Measurements from ENCODE around the gene TAS1R2.

The TAS1R2 gene

DNA sequence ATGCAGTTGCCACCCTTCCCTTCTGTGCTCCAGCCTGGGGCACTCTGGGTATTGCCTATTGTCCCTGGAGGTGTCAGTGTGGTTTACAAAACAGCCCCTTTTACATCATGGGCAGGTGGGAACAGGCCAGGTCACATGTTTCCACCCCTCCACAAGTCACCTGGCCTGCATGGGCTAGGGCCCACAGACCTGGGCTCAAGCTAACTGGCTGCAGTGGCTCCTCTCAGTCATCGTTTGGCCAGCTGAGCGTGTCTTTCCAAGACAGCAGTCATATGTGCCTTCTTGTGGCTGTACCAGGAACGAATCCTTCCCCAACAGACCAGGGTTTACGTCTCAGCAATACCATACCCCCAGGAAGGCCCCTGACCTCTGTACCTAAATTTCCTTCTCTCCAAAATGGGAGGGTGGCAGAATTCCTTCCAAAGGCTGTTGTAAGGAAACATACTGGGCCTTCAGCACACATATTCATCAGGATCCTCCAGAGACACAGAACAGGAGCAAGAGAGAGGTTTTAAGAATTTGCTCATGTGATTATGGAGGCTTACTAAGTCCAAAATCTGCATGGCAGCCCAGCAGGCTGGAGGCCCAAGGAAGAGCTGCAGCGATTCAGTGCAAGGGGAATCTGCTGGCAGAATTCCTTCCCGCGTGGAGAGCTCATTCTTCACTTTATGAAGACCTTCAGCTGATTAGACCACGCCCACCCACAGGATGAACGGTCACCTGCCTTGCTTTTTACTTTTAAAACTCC, 10.6 kb upstream of the TAS1R2 start:
- TF ChIP-seq GLIS3 (CRISPR knock-in tag; IDR thresholded peaks at IDR 0.05) (no peak), ZFP3 (CRISPR knock-in tag; IDR thresholded peaks at IDR 0.05) (no peak), BACH2 (CRISPR knock-in tag; IDR thresholded peaks at IDR 0.05; ENCODE audit: borderline replicate concordance) (no peak), OSR1 (CRISPR knock-in tag; IDR thresholded peaks at IDR 0.05) (no peak), TOX (CRISPR knock-in tag; IDR thresholded peaks at IDR 0.05; ENCODE audit: borderline replicate concordance) (no peak), ZNF8 (CRISPR knock-in tag; IDR thresholded peaks at IDR 0.05) (no peak), TCF4 (CRISPR knock-in tag; IDR thresholded peaks at IDR 0.05; ENCODE audit: borderline replicate concordance) (no peak), CSDC2 (CRISPR knock-in tag; IDR thresholded peaks at IDR 0.05) (no peak), RARB (CRISPR knock-in tag; IDR thresholded peaks at IDR 0.05) (no peak), ARNTL (CRISPR knock-in tag; IDR thresholded peaks at IDR 0.05; ENCODE audit: borderline replicate concordance, low read depth) (no peak), SNAI2 (CRISPR knock-in tag; IDR thresholded peaks at IDR 0.05) (no peak), ZC3H10 (CRISPR knock-in tag; IDR thresholded peaks at IDR 0.05) (no peak), PPARA (CRISPR knock-in tag; IDR thresholded peaks at IDR 0.05; ENCODE audit: borderline replicate concordance) (no peak), ZFP30 (CRISPR knock-in tag; IDR thresholded peaks at IDR 0.05) (no peak), ZNF565 (CRISPR knock-in tag; conservative IDR thresholded peaks at IDR 0.05; ENCODE audit: low read depth) (no peak)
- TF ChIP-seq, protein P1, sequence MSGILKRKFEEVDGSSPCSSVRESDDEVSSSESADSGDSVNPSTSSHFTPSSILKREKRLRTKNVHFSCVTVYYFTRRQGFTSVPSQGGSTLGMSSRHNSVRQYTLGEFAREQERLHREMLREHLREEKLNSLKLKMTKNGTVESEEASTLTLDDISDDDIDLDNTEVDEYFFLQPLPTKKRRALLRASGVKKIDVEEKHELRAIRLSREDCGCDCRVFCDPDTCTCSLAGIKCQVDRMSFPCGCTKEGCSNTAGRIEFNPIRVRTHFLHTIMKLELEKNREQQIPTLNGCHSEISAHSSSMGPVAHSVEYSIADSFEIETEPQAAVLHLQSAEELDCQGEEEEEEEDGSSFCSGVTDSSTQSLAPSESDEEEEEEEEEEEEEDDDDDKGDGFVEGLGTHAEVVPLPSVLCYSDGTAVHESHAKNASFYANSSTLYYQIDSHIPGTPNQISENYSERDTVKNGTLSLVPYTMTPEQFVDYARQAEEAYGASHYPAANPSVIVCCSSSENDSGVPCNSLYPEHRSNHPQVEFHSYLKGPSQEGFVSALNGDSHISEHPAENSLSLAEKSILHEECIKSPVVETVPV (CRISPR knock-in tag; IDR thresholded peaks at IDR 0.05), result no peak
- TF ChIP-seq, protein P2, sequence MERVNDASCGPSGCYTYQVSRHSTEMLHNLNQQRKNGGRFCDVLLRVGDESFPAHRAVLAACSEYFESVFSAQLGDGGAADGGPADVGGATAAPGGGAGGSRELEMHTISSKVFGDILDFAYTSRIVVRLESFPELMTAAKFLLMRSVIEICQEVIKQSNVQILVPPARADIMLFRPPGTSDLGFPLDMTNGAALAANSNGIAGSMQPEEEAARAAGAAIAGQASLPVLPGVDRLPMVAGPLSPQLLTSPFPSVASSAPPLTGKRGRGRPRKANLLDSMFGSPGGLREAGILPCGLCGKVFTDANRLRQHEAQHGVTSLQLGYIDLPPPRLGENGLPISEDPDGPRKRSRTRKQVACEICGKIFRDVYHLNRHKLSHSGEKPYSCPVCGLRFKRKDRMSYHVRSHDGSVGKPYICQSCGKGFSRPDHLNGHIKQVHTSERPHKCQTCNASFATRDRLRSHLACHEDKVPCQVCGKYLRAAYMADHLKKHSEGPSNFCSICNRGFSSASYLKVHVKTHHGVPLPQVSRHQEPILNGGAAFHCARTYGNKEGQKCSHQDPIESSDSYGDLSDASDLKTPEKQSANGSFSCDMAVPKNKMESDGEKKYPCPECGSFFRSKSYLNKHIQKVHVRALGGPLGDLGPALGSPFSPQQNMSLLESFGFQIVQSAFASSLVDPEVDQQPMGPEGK (CRISPR knock-in tag; IDR thresholded peaks at IDR 0.05; ENCODE audit: borderline replicate concordance), result no peak
- TF ChIP-seq, protein P3, sequence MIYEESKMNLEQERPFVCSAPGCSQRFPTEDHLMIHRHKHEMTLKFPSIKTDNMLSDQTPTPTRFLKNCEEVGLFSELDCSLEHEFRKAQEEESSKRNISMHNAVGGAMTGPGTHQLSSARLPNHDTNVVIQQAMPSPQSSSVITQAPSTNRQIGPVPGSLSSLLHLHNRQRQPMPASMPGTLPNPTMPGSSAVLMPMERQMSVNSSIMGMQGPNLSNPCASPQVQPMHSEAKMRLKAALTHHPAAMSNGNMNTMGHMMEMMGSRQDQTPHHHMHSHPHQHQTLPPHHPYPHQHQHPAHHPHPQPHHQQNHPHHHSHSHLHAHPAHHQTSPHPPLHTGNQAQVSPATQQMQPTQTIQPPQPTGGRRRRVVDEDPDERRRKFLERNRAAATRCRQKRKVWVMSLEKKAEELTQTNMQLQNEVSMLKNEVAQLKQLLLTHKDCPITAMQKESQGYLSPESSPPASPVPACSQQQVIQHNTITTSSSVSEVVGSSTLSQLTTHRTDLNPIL (CRISPR knock-in tag; IDR thresholded peaks at IDR 0.05; ENCODE audit: low read depth), result no peak
- TF ChIP-seq, protein P4, sequence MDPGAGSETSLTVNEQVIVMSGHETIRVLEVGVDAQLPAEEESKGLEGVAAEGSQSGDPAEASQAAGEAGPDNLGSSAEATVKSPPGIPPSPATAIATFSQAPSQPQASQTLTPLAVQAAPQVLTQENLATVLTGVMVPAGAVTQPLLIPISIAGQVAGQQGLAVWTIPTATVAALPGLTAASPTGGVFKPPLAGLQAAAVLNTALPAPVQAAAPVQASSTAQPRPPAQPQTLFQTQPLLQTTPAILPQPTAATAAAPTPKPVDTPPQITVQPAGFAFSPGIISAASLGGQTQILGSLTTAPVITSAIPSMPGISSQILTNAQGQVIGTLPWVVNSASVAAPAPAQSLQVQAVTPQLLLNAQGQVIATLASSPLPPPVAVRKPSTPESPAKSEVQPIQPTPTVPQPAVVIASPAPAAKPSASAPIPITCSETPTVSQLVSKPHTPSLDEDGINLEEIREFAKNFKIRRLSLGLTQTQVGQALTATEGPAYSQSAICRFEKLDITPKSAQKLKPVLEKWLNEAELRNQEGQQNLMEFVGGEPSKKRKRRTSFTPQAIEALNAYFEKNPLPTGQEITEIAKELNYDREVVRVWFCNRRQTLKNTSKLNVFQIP (CRISPR knock-in tag; IDR thresholded peaks at IDR 0.05; ENCODE audit: borderline replicate concordance, low read depth), result no peak
- no peak for ATAC-seq

DNA sequence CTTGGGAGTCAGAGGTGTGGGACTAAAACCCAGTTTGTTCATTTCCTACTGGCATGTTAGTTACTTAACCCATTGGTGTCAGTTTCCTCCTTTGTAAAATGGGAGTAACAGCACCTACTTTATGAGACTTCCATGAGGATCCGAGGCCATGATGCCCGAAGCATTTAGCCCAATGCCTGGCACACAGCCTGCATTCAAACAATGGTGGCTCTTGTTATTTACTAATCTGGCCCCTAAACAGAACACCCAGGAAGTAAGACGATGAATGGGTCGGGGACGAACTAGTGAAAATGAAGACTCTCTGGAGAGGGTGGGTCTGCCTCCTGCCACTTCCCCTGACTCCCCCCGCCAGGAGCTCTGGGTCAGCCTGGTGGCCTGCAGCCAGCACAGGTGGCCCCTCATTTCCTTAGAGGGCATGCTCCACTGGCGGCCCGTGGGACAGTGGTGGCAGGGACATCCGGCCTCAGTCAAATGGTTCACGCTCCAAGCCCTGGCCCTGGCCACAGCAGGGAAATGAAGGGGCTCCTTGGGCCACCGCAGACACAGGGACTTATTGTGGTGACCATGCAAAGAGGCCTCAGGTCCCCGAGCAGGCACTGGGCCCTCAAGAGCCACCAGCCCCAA, 9.5 kb upstream of the TAS1R2 start:
- ATAC-seq, result no peak
- TF ChIP-seq BACH2 (CRISPR knock-in tag; IDR thresholded peaks at IDR 0.05; ENCODE audit: borderline replicate concordance) (no peak), OSR1 (CRISPR knock-in tag; IDR thresholded peaks at IDR 0.05) (no peak), ZC3H10 (CRISPR knock-in tag; IDR thresholded peaks at IDR 0.05) (no peak), ZNF8 (CRISPR knock-in tag; IDR thresholded peaks at IDR 0.05) (no peak), ZNF70 (CRISPR knock-in tag; IDR thresholded peaks at IDR 0.05) (no peak), ZNF565 (CRISPR knock-in tag; conservative IDR thresholded peaks at IDR 0.05; ENCODE audit: low read depth) (no peak), PPARA (CRISPR knock-in tag; IDR thresholded peaks at IDR 0.05; ENCODE audit: borderline replicate concordance) (no peak), ZFP30 (CRISPR knock-in tag; IDR thresholded peaks at IDR 0.05) (no peak), ISL1 (CRISPR knock-in tag; IDR thresholded peaks at IDR 0.05) (no peak), ARNTL (CRISPR knock-in tag; IDR thresholded peaks at IDR 0.05; ENCODE audit: borderline replicate concordance, low read depth) (no peak), RARB (CRISPR knock-in tag; IDR thresholded peaks at IDR 0.05) (no peak)
- TF ChIP-seq, protein P4 (CRISPR knock-in tag; IDR thresholded peaks at IDR 0.05; ENCODE audit: borderline replicate concordance, low read depth), result no peak
- TF ChIP-seq, protein P5, sequence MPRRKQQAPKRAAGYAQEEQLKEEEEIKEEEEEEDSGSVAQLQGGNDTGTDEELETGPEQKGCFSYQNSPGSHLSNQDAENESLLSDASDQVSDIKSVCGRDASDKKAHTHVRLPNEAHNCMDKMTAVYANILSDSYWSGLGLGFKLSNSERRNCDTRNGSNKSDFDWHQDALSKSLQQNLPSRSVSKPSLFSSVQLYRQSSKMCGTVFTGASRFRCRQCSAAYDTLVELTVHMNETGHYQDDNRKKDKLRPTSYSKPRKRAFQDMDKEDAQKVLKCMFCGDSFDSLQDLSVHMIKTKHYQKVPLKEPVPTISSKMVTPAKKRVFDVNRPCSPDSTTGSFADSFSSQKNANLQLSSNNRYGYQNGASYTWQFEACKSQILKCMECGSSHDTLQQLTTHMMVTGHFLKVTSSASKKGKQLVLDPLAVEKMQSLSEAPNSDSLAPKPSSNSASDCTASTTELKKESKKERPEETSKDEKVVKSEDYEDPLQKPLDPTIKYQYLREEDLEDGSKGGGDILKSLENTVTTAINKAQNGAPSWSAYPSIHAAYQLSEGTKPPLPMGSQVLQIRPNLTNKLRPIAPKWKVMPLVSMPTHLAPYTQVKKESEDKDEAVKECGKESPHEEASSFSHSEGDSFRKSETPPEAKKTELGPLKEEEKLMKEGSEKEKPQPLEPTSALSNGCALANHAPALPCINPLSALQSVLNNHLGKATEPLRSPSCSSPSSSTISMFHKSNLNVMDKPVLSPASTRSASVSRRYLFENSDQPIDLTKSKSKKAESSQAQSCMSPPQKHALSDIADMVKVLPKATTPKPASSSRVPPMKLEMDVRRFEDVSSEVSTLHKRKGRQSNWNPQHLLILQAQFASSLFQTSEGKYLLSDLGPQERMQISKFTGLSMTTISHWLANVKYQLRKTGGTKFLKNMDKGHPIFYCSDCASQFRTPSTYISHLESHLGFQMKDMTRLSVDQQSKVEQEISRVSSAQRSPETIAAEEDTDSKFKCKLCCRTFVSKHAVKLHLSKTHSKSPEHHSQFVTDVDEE (CRISPR knock-in tag; IDR thresholded peaks at IDR 0.05), result no peak
- TF ChIP-seq, protein P2 (CRISPR knock-in tag; IDR thresholded peaks at IDR 0.05; ENCODE audit: borderline replicate concordance), result no peak
- TF ChIP-seq, protein P1 (CRISPR knock-in tag; IDR thresholded peaks at IDR 0.05), result no peak
